Progenitor cell of endocrine pancreas (in vitro differentiated cells): Measurements from ENCODE around the gene MTRF1. TPM values are rescaled to one million over a fixed set of nuclear protein-coding genes. Genes with fewer than 3 reads are reported as not detected.

ENCODE experiments used
- DNase-seq: peaks from one replicate; pipeline ENCODE4 v3.0.0; 2021; ENCODE audit warnings: low spot score; ENCODE audit not compliant: unreplicated experiment
- H3K27ac Mint-ChIP-seq: 2 replicates; pipeline ENCODE4 v1.8.0; 2021; ENCODE audit warnings: mild to moderate bottlenecking, moderate library complexity, mixed read lengths
- H3K27me3 Mint-ChIP-seq: 2 replicates; pipeline ENCODE4 v1.8.0; 2021; ENCODE audit warnings: mixed read lengths
- H3K36me3 Mint-ChIP-seq: 2 replicates; pipeline ENCODE4 v1.8.0; 2022; ENCODE audit warnings: mixed read lengths; ENCODE audit not compliant: insufficient read depth
- H3K4me1 Mint-ChIP-seq: 2 replicates; pipeline ENCODE4 v1.8.0; 2021; ENCODE audit warnings: low read depth, mixed read lengths
- H3K4me3 Mint-ChIP-seq: 2 replicates; pipeline ENCODE4 v1.8.0; 2021; ENCODE audit warnings: low read depth, mild to moderate bottlenecking, moderate library complexity, mixed read lengths
- H3K9me3 Mint-ChIP-seq: 2 replicates; pipeline ENCODE4 v1.8.0; 2021; ENCODE audit warnings: low read depth, mixed read lengths
- total RNA-seq: library from RNA; stranded (reverse); gene quantifications from 2 replicates; pipeline ENCODE4 v1.2.1, GENCODE V29; 2021
- TF ChIP-seq, protein P1 (sequence below): fragments of 200-600 bp; sonication (generic); IDR thresholded peaks from one replicate; pipeline ENCODE4 v1.5.0; 2021; ENCODE audit warnings: antibody characterized with exemption, mild to moderate bottlenecking; ENCODE audit not compliant: unreplicated experiment

MTRF1 gene
- total RNA-seq, 1 donor from 2014 or later = 22.2 TPM

DNA sequence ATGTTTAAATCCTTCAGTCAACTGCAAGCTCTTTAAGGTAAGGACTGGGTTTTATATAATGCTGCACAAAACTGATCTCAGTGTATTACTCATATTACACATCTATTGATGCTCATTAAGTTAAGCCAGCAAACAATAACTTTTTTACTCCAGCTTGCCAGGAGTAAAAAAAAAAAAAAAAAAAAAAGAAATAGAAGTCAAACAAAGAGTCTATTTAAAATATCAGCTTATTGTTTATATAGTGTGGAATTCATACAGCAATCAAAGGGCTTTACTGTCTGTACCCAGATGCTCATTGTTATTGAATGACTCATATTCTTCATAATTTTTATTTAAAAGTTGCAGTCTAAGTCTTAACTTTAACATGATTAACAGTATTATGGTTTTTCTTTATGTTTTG is 47.2 kb downstream of the MTRF1 start:
- TF ChIP-seq, protein P1, sequence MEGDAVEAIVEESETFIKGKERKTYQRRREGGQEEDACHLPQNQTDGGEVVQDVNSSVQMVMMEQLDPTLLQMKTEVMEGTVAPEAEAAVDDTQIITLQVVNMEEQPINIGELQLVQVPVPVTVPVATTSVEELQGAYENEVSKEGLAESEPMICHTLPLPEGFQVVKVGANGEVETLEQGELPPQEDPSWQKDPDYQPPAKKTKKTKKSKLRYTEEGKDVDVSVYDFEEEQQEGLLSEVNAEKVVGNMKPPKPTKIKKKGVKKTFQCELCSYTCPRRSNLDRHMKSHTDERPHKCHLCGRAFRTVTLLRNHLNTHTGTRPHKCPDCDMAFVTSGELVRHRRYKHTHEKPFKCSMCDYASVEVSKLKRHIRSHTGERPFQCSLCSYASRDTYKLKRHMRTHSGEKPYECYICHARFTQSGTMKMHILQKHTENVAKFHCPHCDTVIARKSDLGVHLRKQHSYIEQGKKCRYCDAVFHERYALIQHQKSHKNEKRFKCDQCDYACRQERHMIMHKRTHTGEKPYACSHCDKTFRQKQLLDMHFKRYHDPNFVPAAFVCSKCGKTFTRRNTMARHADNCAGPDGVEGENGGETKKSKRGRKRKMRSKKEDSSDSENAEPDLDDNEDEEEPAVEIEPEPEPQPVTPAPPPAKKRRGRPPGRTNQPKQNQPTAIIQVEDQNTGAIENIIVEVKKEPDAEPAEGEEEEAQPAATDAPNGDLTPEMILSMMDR = no peak
- Mint-ChIP-seq H3K4me1 (no peaks in the 10 kb centered on the region), H3K27ac (no peak overlapping the region), H3K9me3 (peaks cover 6% of the 10 kb centered on the region), H3K36me3 (peaks cover 11% of the 10 kb centered on the region), H3K4me3 (no peak overlapping the region), H3K27me3 (no peaks in the 10 kb centered on the region)
- no peak for DNase-seq

DNA sequence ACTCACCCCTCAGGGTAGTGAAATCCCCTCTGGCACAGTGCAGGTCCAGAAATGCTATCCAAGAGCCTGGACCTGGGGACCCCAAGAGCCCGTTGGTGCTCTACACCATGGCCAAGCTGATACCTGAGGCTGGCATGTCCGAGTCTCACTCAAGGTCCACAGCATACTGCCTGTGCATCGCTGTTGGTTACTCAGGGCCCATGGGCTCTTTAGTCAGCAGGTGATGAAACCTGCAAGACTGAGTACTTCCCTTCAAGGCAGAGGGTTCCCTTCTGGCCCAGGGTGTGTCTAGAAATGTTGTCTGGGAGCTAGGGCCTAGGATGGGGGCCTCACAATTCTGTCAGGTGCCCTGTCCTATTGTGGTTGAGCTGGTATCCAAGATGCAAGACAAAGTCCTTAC is 49.5 kb downstream of the MTRF1 start:
- no peak overlapping the region for H3K27ac Mint-ChIP-seq

DNA sequence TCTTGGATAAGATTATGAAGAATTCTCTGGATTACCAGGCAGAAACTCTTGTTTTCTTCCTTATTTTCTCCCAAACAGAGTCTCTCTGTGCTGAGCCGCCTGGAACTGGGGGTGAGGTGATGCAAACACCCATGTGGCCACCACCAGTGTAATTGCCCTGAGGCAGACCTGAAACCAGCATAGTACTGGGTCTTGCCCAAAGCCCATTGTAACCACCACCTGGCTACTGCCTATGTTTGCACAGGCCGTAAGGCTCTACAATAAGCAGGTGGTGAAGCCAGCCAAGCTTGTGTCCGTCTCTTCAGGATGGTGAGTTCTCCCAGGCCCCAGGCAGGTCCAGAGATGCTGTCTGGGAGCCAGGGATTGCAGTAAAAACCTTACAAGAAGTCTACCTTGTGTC is 50.1 kb downstream of the MTRF1 start:
- TF ChIP-seq, protein P1 = no peak
- H3K27ac Mint-ChIP-seq = no peak overlapping the region
- no peaks in the 10 kb centered on the region for H3K4me1 Mint-ChIP-seq
- peaks cover 21% of the 10 kb centered on the region for H3K9me3 Mint-ChIP-seq
- no peak overlapping the region for H3K4me3 Mint-ChIP-seq
- H3K36me3 Mint-ChIP-seq = peaks cover 13% of the 10 kb centered on the region
- no peaks in the 10 kb centered on the region for H3K27me3 Mint-ChIP-seq
- DNase-seq = no peak

More for the DNA sequence above, 49.5 kb downstream of the MTRF1 start:
- TF ChIP-seq, protein P1 = no peak
- DNase-seq = no peak
- H3K4me3 Mint-ChIP-seq = no peak overlapping the region
- H3K27me3 Mint-ChIP-seq = no peaks in the 10 kb centered on the region
- peaks cover 20% of the 10 kb centered on the region for H3K9me3 Mint-ChIP-seq
- no peaks in the 10 kb centered on the region for H3K4me1 Mint-ChIP-seq
- peaks cover 13% of the 10 kb centered on the region for H3K36me3 Mint-ChIP-seq

DNA sequence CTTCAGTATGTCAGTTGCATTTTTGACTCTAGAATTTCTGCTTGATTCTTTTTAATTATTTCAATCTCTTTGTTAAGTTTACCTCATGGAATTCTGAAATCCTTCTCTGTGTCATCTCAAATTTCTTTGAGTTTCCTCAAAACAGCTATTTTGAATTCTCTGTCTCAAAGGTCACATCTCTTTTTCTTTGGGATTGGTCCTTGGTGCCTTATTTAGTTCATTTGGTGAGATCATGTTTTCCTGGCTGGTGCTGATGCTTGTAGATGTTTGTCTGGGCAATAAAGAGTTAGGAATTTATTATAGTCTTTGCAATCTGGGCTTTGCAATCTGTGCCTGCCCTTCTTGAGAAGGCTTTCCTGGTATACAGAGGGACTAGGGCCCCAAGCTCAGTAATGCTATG is 50.5 kb downstream of the MTRF1 start:
- Mint-ChIP-seq H3K27me3 (no peaks in the 10 kb centered on the region), H3K36me3 (peaks cover 13% of the 10 kb centered on the region), H3K4me1 (no peaks in the 10 kb centered on the region), H3K27ac (no peak overlapping the region), H3K4me3 (no peak overlapping the region), H3K9me3 (peaks cover 25% of the 10 kb centered on the region)
- TF ChIP-seq, protein P1 = no peak
- no peak for DNase-seq

DNA sequence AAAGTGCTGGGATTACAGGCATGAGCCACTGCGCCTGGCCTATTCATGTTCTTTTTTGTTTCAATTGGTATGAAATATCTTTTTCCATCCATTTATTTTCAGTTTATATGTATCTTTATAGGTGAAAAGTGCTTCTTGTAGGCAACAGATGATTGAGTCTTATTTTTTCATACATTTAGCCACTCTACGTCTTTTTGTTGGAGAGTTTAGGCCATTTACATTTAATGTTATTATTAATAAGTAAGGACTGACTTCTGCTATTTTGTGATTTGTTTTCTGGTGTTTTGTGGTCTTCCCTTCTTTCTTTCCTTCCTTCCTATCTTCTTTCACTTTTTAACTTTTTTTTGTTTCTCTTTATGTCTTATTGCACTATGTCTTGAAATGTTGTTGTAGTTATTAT is 52.3 kb downstream of the MTRF1 start:
- Mint-ChIP-seq H3K27ac (no peak overlapping the region), H3K36me3 (peaks cover 13% of the 10 kb centered on the region), H3K27me3 (no peaks in the 10 kb centered on the region), H3K9me3 (peaks cover 32% of the 10 kb centered on the region), H3K4me3 (no peak overlapping the region), H3K4me1 (no peaks in the 10 kb centered on the region)
- TF ChIP-seq, protein P1 = no peak
- DNase-seq = no peak
